ENCODE measurements around the gene SRPRA.
A peak's percentile ranks its signal among the peaks of the same experiment; 100 is the strongest.

SRPRA gene

GRCh38 chr11:126290887-126291286 lies 22.2 kb upstream of the SRPRA start:
- H3K27ac ChIP-seq, result no peak overlapping the region; the same call in 1 of the 2 replicates
- no peak for TF ChIP-seq CTCF (IDR thresholded peaks at IDR 0.05; ENCODE audit: low read depth, low read length)
- no peaks in the 10 kb centered on the region for H3K9me3 ChIP-seq (ENCODE audit: severe bottlenecking)

GRCh38 chr11:126288237-126288636 lies 19.5 kb upstream of the SRPRA start:
- TF ChIP-seq CTCF (IDR thresholded peaks at IDR 0.05; ENCODE audit: low read depth, low read length), result no peak
- H3K27ac ChIP-seq, result no peak overlapping the region
- H3K27me3 ChIP-seq (ENCODE audit: insufficient read depth, low read depth, severe bottlenecking), result no peaks in the 10 kb centered on the region
- no peak for DNase-seq
- peaks cover 10% of the 10 kb centered on the region for H3K36me3 ChIP-seq
- H3K9me3 ChIP-seq (ENCODE audit: severe bottlenecking), result no peaks in the 10 kb centered on the region
- H3K4me3 ChIP-seq (ENCODE audit: low read depth, low read length), result no peak overlapping the region

More at GRCh38 chr11:126290887-126291286, 22.2 kb upstream of the SRPRA start:
- H3K36me3 ChIP-seq, result peaks cover 25% of the 10 kb centered on the region
- DNase-seq, result no peak
- no peak overlapping the region for H3K4me3 ChIP-seq (ENCODE audit: low read depth, low read length)
- no peaks in the 10 kb centered on the region for H3K27me3 ChIP-seq (ENCODE audit: insufficient read depth, low read depth, severe bottlenecking)

- no peak overlapping the region for H3K4me3 ChIP-seq (ENCODE audit: low read depth, low read length)
- no peak for DNase-seq
- no peaks in the 10 kb centered on the region for H3K27me3 ChIP-seq (ENCODE audit: insufficient read depth, low read depth, severe bottlenecking)
- no peak for TF ChIP-seq CTCF (IDR thresholded peaks at IDR 0.05; ENCODE audit: low read depth, low read length)
- no peak overlapping the region for H3K27ac ChIP-seq
- H3K36me3 ChIP-seq, result no peaks in the 10 kb centered on the region
- no peaks in the 10 kb centered on the region for H3K9me3 ChIP-seq (ENCODE audit: severe bottlenecking)
These were observed 16.1 kb upstream of the SRPRA start for GRCh38 chr11:126284829-126285228.

GRCh38 chr11:126282736-126283591 lies 14.3 kb upstream of the SRPRA start, which contains the start of gene TIRAP:
Gene TIRAP (plus strand): TSS chr11:126283093. CDS start chr11:126290895, 7,802 bp downstream.
- Histone ChIP-seq H3K9me3 (ENCODE audit: severe bottlenecking) (no peaks in the 10 kb centered on the region), H3K36me3 (no peaks in the 10 kb centered on the region), H3K27ac (peak within 1 kb of the TSS; percentile 86), H3K4me3 (ENCODE audit: low read depth, low read length) (peak within 1 kb of the TSS; percentile 60), H3K27me3 (ENCODE audit: insufficient read depth, low read depth, severe bottlenecking) (no peaks in the 10 kb centered on the region)
- no peak for TF ChIP-seq CTCF (IDR thresholded peaks at IDR 0.05; ENCODE audit: low read depth, low read length)
- DNase-seq, result peak; percentile 69

- no peak for TF ChIP-seq CTCF (IDR thresholded peaks at IDR 0.05; ENCODE audit: low read depth, low read length)
- peak; percentile 51 for DNase-seq
- Histone ChIP-seq H3K27me3 (ENCODE audit: insufficient read depth, low read depth, severe bottlenecking) (no peaks in the 10 kb centered on the region), H3K9me3 (ENCODE audit: severe bottlenecking) (no peaks in the 10 kb centered on the region), H3K36me3 (peaks cover 5% of the 10 kb centered on the region), H3K27ac (peak overlapping the region; percentile 86), H3K4me3 (ENCODE audit: low read depth, low read length) (peak overlapping the region; percentile 60)
These were observed 13.7 kb upstream of the SRPRA start for GRCh38 chr11:126282361-126282735.

Measured in WERI-Rb-1 (cell line).